Heart right ventricle (tissue), 16 donors: ENCODE data around the gene MROH2B. TPM values are rescaled to one million over a fixed set of nuclear protein-coding genes. Genes with fewer than 3 reads are reported as not detected.

ENCODE experiments used
- ATAC-seq, 8 donors: fragments of 200-7000 bp; cut with Tn5 transposase; one replicate each; pipeline ENCODE4 v1.9.1; 2020; ENCODE audit warnings: mild to moderate bottlenecking in 8 of 8, moderate library complexity in 8 of 8, moderate number of reproducible peaks in 1 of 8
- DNase-seq, 2 donors: peaks; one replicate each; pipeline ENCODE4 v3.0.0-alpha.2; 2020
- H3K27ac ChIP-seq, 10 donors: fragments of 200-600 bp; sonication (generic) in 2 of 10; one replicate each; pipeline versions ENCODE4 v1.5.0 to v1.8.0; 2020 to 2022; ENCODE audit warnings: mild to moderate bottlenecking in 3 of 10
- H3K27me3 ChIP-seq, 7 donors: fragments of 200-600 bp; one replicate each; pipeline ENCODE4 v1.8.0; 2021 to 2022; ENCODE audit warnings: mild to moderate bottlenecking in 2 of 7
- H3K36me3 ChIP-seq, 9 donors: fragments of 200-600 bp; sonication (generic) in 1 of 9; one replicate each; pipeline versions ENCODE4 v1.5.0 to v1.8.0; 2020 to 2022; ENCODE audit warnings: mild to moderate bottlenecking in 2 of 9
- H3K4me1 ChIP-seq, 9 donors: fragments of 200-600 bp; sonication (generic) in 1 of 9; one replicate each; pipeline versions ENCODE4 v1.5.0 to v1.8.0; 2020 to 2022; ENCODE audit warnings: mild to moderate bottlenecking in 4 of 9
- H3K4me3 ChIP-seq, 10 donors: fragments of 200-600 bp; sonication (generic) in 2 of 10; one replicate each; pipeline versions ENCODE4 v1.5.0 to v1.8.0; 2020 to 2022; ENCODE audit warnings: mild to moderate bottlenecking in 7 of 10, moderate library complexity in 2 of 10
- H3K9me3 ChIP-seq, 11 donors: fragments of 200-600 bp in 10 of 11; sonication (generic) in 2 of 11; one replicate each; pipeline versions ENCODE4 v1.5.0 to v1.8.0; 2013 to 2022; ENCODE audit warnings: mild to moderate bottlenecking in 2 of 11, control low read depth in 1 of 11, moderate library complexity in 1 of 11
- CTCF ChIP-seq, 9 donors: fragments of 200-600 bp; sonication (generic) in 2 of 9; IDR thresholded peaks; one replicate each; pipeline versions ENCODE4 v1.5.0 to v1.8.0; 2021 to 2022; ENCODE audit warnings: antibody characterized with exemption in 9 of 9, mild to moderate bottlenecking in 5 of 9, moderate library complexity in 1 of 9
- WGBS, 2 donors: extraction: QIAGEN DNeasy Blood & Tissue Kit; methylation state at CpG; one replicate each; pipeline ENCODE4 v1.1.7; 2013; ENCODE audit warnings: inconsistent platforms in 1 of 2; 5-methylcytosine and 5-hydroxymethylcytosine counted together
- intact Hi-C, 10 donors: fragments of 100-400 bp; cut with DNase I; formaldehyde crosslinking; loops; one replicate each; pipeline versions ENCODE4 v1.11.1 to v1.14.2; 2022
- polyA plus RNA-seq, 2 donors: library from polyadenylated mRNA; stranded (reverse); fragments of 200-250 nt; gene quantifications; one replicate each; pipeline ENCODE4 v1.2.3, GENCODE V29; 2013
- total RNA-seq, 10 donors: library from RNA; stranded (reverse); fragmentation: NEBNext Ultra II Directional in 3 of 10; extraction: Animal tissue kit (Norgen Biotek cat#: 25700) in 3 of 10; gene quantifications; one replicate each; pipeline versions ENCODE4 v1.2.1 to v1.2.4, GENCODE V29; 2021 to 2023
- donor health status: Arrhythmogenic right ventricular cardiomyopathy.
- donor health status: ischemic (EF 13 %, LVEDD 7.1; RV severe dilation, severe dysfunction).
- donor health status: healthy with polysubstance abuse.
- donor health status: DM: no; HTN: yes; CAD: no.
- donor health status: DM: no; HTN: no; CAD: no.
- donor health status: ischemic (EF 25% LVEDD 6.9; RV normal size, moderate dysfunction).
- donor health status: ischemic (EF 25% LVEDD 5.7; RV mildly dilated, moderate dysfunction).
- donor health status: healthy.
- donor health status: DM: yes; HTN: yes; CAD: no.
- donor health status: Ischemic cardiomyopathy.
- donor health status: ischemic (EF 35%, LVEDD 5.7; RV mildly dilated, moderate dysfunction).
- donor health status: nonischemic (EF 11% LVEDD 7.7; RV severe dilation, severe dysfunction).
- donor health status: DM: yes; HTN: yes; CAD: no.
- donor health status: PGD.
- donor health status: ischemic (EF 29% LVEDD 5.4; RV normal size, mild dysfunction).
- donor health status: nonischemic (EF 23%, LVEDD 6.1; RV moderate dilation, normal function).

MROH2B gene
- total and polyA plus RNA-seq, 12 donors, result under 0.01 TPM; not detected in 11

GRCh38 chr5:41112486-41113455, 41.6 kb upstream of the MROH2B start:
- no peaks in the 10 kb centered on the region for H3K9me3 ChIP-seq
- no peaks in the 10 kb centered on the region for H3K27me3 ChIP-seq
- 87 to 91% methylated on average over 2 of the region's 2 CpGs for WGBS, 2 donors
- DNase-seq (no peak), ATAC-seq (no peak)
- no peak overlapping the region for H3K4me3 ChIP-seq
- no peaks in the 10 kb centered on the region for H3K36me3 ChIP-seq
- no peak overlapping the region for H3K27ac ChIP-seq
- peaks cover 0 to 3% (median 0%) of the 10 kb centered on the region in 9 donors for H3K4me1 ChIP-seq
- intact Hi-C loops, result loop anchor here in 1 of 10 donors (10.0 kb wide), 1 partner anchor 208 kb away; the partner anchor contains the start of gene C7
- TF ChIP-seq CTCF (IDR thresholded peaks at IDR 0.05), result no peak

GRCh38 chr5:41109186-41109585, 38.0 kb upstream of the MROH2B start:
- Histone ChIP-seq H3K4me1 (no peaks in the 10 kb centered on the region), H3K9me3 (no peaks in the 10 kb centered on the region), H3K27me3 (no peaks in the 10 kb centered on the region), H3K36me3 (no peaks in the 10 kb centered on the region), H3K4me3 (no peak overlapping the region), H3K27ac (no peak overlapping the region)
- ATAC-seq (no peak), DNase-seq (no peak)
- intact Hi-C loops, result no loop called here
- no peak for TF ChIP-seq CTCF (IDR thresholded peaks at IDR 0.05)

- Histone ChIP-seq H3K4me3 (no peak overlapping the region), H3K9me3 (no peaks in the 10 kb centered on the region), H3K27me3 (no peaks in the 10 kb centered on the region), H3K4me1 (peaks cover 0 to 14% (median 6%) of the 10 kb centered on the region in 9 donors), H3K27ac (no peak overlapping the region), H3K36me3 (no peaks in the 10 kb centered on the region)
- intact Hi-C loops, result no loop called here
- DNase-seq (no peak), ATAC-seq (no peak)
- no peak for TF ChIP-seq CTCF (IDR thresholded peaks at IDR 0.05)
Measured at GRCh38 chr5:41102341-41102740, 31.2 kb upstream of the MROH2B start.

- no peak for TF ChIP-seq CTCF (IDR thresholded peaks at IDR 0.05)
- DNase-seq, result peak in 1 of 2 donors; percentile 9
- no peaks in the 10 kb centered on the region for H3K36me3 ChIP-seq
- no peak overlapping the region for H3K4me3 ChIP-seq
- H3K4me1 ChIP-seq, result peaks cover 0 to 45% (median 15%) of the 10 kb centered on the region in 9 donors
- 40 to 58% methylated on average over 2 of the region's 2 CpGs for WGBS, 2 donors
- H3K27ac ChIP-seq, result peak overlapping the region in 1 of 10 donors; percentile 51
- ATAC-seq, result peak; percentile 31 to 82 (median 67)
- H3K27me3 ChIP-seq, result no peaks in the 10 kb centered on the region
- intact Hi-C loops, result no loop called here
- peaks cover 0 to 1% (median 0%) of the 10 kb centered on the region in 11 donors for H3K9me3 ChIP-seq
Measured at GRCh38 chr5:41097642-41098041, 26.5 kb upstream of the MROH2B start.
